ENCODE measurements around the gene KCNIP3.
"Not testable (repeated sequence)": the region's sequence is repeated elsewhere in the genome, so short reads cannot be mapped to it uniquely, and the experiment has no call there.

The KCNIP3 gene

GRCh38 chr2:95349568-95350322 lies 52.6 kb downstream of the KCNIP3 start:
- DNase-seq, result no peak

- DNase-seq, result no peak
These were observed 53.2 kb downstream of the KCNIP3 start for GRCh38 chr2:95350368-95350767.

- no peak for DNase-seq
These were observed 53.8 kb downstream of the KCNIP3 start for GRCh38 chr2:95350774-95351597.

GRCh38 chr2:95351598-95351915 lies 54.4 kb downstream of the KCNIP3 start:
- DNase-seq, result no peak

- DNase-seq, result no peak
These were observed 55.3 kb downstream of the KCNIP3 start for GRCh38 chr2:95352310-95353054.

- no peak for DNase-seq
These were observed 56.0 kb downstream of the KCNIP3 start for GRCh38 chr2:95353055-95353575.

- no peak for DNase-seq
These were observed 56.7 kb downstream of the KCNIP3 start for GRCh38 chr2:95353613-95354468.

GRCh38 chr2:95354469-95354901 lies 57.3 kb downstream of the KCNIP3 start:
- DNase-seq, result no peak

- DNase-seq, result no peak
These were observed 57.8 kb downstream of the KCNIP3 start for GRCh38 chr2:95354925-95355324.

GRCh38 chr2:95355486-95355885 lies 58.3 kb downstream of the KCNIP3 start:
- DNase-seq, result not testable (repeated sequence)

GRCh38 chr2:95356821-95357700 lies 59.9 kb downstream of the KCNIP3 start:
- DNase-seq, result no peak

GRCh38 chr2:95357717-95358280 lies 60.7 kb downstream of the KCNIP3 start:
- DNase-seq, result no peak

GRCh38 chr2:95359031-95359430 lies 61.9 kb downstream of the KCNIP3 start:
- peak; percentile 45 for DNase-seq

GRCh38 chr2:95359501-95359930 lies 62.4 kb downstream of the KCNIP3 start:
- DNase-seq, result no peak

- DNase-seq, result no peak
These were observed 64.3 kb downstream of the KCNIP3 start for GRCh38 chr2:95361216-95361980.

- no peak for DNase-seq
These were observed 65.3 kb downstream of the KCNIP3 start for GRCh38 chr2:95362486-95362885.

GRCh38 chr2:95366514-95366913 lies 69.4 kb downstream of the KCNIP3 start:
- DNase-seq, result no peak

GRCh38 chr2:95372216-95372829 lies 75.2 kb downstream of the KCNIP3 start:
- DNase-seq, result no peak

GRCh38 chr2:95372845-95373244 lies 75.7 kb downstream of the KCNIP3 start:
- no peak for DNase-seq

- no peak for DNase-seq
These were observed 76.9 kb downstream of the KCNIP3 start for GRCh38 chr2:95374029-95374428.
